ENCODE results near the gene PRMT5.

Gene PRMT5

DNA sequence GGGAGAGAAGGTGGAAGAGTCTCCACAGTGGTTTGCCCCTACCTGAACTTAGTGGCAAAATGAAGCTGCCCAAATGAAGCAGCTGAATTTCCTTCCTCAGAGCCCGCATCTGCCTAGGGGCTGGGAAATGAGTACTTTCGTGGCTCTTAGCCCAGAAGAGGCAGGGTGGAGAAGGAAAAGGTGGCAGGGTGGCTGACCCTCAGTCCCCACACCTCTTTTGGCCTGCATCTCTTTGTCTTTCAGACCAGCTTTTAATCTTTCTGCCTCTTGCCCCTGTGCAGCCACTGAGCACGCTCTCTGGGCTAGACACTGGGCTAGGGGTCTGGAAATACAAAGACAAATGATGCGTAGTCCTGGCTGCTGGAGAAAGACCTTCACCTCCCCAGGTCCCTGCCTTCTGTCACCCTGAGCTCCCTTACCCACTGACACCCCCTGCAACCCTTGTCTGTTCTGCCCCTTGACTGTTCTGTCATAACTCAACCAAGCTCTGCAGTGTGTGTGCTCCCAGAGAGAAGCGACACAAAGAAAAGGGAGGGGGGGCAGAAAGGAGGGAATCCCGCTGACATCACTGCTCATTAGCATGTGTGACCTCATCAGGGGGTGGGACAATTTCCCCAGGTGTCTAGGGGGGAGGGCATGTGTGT, 46.5 kb downstream of the PRMT5 start:
- DNase-seq (ENCODE audit: extremely low spot score, insufficient read length, low read depth) (no peak), FAIRE-seq (no peak)

DNA sequence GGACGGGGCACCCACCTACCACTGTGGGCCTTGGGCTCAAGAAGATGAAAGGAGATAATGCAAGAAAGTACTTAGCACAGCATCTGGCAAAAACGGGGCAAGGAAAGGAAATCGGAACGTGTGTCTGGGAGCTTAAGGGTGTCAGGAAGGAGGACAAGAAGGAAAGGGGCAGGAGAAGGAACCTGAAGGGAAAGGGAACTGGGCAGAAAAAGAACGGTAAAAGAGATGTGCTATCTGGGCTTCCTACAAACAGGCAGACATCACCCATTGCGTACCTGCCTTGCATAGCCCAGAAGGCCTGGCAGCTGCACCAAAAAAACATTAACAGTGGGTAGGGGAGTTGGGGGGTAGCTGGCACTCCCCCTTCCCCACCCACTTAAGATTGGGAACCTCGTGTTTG, 47.1 kb downstream of the PRMT5 start:
- no peak for DNase-seq (ENCODE audit: extremely low spot score, insufficient read length, low read depth)
- no peak for FAIRE-seq

DNA sequence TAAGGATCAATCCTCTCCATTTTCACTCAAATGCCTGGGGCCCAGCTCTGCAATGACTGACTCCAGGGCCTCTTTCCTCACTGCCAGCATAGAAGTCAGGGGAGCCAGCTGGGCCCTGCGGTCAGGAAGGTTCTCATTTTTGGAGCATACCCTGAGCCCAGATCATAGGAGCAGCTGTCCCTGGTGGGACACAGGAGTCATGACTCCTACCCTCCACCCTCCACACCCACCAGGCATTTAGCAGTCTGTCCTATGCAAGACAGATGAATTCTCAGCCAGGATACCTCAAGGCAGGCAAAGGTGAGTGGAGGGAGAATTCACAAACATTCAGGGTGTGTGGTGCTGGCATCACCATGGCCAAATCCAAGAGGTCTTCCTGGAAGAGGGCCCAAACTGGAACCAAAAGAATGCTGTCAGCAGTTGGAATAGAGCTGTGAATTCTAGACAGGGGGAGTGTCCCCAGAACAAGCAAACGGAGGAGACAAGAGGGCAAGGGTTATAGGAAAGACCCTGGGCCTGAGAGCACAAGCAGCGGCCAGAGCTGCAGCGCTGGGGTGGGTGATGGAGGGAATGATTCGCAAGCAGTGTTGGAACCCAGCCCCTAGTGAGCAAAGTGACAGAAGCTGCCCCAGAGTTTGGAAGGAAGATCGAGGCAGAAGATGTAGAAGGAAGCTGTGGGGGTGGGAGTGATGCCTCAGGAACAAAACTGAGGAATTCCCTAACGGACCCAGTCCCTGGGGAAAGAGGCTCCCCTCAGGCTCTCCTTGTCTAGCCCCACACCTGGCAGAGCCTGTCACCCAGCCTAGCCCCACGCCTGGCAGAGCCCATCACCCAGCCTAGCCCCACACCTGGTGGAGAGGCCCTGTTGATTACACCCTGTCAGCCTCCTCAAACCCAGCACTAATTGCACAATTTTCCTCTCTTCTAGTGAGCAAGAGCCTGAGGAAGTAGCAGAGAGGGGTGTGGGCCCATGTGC, 50.6 kb downstream of the PRMT5 start:
- FAIRE-seq: no peak
- no peak for DNase-seq (ENCODE audit: extremely low spot score, insufficient read length, low read depth)

DNA sequence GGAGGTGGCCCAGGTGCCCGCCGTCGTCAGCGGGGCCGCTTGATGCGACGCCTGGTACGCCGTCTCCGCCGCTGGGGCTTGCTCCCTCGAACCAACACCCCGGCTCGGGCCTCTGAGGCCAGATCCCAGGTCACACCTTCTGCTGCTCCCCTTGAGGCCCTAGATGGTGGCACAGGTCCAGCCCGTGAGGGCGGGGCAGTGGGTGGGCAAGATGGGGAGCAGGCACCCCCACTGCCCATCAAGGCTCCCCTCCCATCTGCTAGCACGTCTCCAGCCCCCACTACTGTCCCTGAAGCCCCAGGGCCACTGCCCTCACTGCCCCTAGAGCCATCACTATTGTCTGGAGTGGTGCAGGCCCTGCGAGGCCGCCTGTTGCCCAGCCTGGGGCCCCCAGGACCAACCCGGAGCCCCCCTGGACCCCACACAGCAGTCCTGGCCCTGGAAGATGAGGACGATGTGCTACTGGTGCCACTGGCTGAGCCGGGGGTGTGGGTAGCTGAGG, 52.1 kb downstream of the PRMT5 start:
- DNase-seq (ENCODE audit: extremely low spot score, insufficient read length, low read depth) (no peak), FAIRE-seq (no peak)

DNA sequence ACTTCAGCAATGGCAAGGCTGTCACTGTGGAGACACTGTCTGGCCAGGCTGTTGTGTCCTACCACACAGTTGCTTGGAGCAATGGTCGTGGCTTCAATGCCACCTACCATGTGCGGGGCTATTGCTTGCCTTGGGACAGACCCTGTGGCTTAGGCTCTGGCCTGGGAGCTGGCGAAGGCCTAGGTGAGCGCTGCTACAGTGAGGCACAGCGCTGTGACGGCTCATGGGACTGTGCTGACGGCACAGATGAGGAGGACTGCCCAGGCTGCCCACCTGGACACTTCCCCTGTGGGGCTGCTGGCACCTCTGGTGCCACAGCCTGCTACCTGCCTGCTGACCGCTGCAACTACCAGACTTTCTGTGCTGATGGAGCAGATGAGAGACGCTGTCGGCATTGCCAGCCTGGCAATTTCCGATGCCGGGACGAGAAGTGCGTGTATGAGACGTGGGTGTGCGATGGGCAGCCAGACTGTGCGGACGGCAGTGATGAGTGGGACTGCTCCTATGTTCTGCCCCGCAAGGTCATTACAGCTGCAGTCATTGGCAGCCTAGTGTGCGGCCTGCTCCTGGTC, 53.3 kb downstream of the PRMT5 start:
- FAIRE-seq: no peak
- DNase-seq (ENCODE audit: extremely low spot score, insufficient read length, low read depth): no peak

DNA sequence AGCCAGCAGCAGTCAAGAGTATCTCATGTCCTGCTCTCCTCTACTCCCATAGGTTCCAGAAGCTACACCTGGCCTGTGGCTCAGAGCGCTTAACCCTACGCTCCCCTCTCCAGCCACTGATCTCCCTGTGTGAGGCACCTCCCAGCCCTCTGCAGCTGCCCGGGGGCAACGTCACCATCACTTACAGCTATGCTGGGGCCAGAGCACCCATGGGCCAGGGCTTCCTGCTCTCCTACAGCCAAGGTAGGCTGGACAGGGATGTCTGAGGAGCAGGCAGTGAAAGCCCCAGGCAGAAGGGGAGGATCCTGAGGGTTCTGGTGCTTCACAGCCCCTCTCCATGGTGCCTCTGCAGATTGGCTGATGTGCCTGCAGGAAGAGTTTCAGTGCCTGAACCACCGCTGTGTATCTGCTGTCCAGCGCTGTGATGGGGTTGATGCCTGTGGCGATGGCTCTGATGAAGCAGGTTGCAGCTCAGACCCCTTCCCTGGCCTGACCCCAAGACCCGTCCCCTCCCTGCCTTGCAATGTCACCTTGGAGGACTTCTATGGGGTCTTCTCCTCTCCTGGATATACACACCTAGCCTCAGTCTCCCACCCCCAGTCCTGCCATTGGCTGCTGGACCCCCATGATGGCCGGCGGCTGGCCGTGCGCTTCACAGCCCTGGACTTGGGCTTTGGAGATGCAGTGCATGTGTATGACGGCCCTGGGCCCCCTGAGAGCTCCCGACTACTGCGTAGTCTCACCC, 54.0 kb downstream of the PRMT5 start:
- FAIRE-seq: no peak
- DNase-seq (ENCODE audit: extremely low spot score, insufficient read length, low read depth): no peak

DNA sequence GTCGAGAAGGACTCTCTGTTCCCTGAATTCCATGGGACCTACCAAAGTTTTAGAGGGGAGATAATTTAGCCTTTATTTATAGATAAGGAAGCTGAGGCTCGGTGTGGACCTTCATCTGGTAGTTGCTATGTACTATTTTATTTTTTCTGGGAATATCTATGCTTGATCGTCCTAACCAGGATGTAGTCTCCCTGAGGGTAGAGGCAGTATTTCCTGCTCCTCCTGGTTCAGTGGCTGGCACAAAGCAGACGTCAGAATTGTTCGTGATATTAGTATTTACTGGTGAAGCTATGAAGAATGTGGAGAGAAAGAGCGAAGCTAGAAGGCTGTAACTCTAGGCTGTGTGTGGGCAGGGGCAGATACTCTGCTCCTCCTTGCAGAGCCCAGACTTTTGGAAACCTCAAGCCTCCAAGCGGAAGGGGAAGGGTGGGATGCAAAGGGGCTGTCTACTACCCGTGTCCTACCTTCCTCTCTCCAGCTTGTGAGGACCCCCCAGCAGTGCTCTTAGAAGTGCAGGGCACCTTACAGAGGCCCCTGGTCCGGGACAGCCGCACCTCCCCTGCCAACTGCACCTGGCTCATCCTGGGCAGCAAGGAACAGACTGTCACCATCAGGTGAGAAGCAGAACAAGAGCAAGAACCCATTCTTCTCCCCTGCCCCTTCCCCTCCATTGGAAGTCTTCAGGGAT, 56.2 kb downstream of the PRMT5 start:
- no peak for FAIRE-seq

DNA sequence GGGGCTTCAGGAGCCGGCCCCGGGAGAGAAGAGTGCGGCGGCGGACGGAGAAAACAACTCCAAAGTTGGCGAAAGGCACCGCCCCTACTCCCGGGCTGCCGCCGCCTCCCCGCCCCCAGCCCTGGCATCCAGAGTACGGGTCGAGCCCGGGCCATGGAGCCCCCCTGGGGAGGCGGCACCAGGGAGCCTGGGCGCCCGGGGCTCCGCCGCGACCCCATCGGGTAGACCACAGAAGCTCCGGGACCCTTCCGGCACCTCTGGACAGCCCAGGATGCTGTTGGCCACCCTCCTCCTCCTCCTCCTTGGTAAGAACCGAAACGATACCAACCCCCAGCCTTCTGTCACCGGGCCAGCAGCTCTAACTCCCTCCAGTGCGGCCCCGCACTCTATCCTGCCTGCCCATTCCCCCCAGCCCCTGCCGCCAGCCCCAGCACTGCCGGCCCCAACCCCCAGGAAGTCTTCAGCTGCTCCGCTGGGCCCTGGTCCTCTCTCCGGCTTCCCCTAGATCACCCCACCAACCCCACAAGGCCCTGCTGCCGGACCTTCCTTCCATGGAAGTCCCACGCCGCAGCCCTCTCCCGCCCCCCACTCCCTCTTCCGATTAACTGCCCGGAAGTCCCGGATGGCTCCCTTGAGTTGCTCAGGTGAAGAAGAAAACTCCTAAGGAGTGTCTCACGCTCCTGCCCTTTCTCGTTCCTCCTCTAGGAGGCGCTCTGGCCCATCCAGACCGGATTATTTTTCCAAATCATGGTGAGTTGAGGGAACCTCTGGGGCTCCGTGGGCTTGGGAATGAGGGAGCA, 56.9 kb downstream of the PRMT5 start:
- peak; percentile 73 for FAIRE-seq
- no peak for DNase-seq (ENCODE audit: extremely low spot score, insufficient read length, low read depth)

More for the DNA sequence above, 56.2 kb downstream of the PRMT5 start:
- no peak for DNase-seq (ENCODE audit: extremely low spot score, insufficient read length, low read depth)

DNA sequence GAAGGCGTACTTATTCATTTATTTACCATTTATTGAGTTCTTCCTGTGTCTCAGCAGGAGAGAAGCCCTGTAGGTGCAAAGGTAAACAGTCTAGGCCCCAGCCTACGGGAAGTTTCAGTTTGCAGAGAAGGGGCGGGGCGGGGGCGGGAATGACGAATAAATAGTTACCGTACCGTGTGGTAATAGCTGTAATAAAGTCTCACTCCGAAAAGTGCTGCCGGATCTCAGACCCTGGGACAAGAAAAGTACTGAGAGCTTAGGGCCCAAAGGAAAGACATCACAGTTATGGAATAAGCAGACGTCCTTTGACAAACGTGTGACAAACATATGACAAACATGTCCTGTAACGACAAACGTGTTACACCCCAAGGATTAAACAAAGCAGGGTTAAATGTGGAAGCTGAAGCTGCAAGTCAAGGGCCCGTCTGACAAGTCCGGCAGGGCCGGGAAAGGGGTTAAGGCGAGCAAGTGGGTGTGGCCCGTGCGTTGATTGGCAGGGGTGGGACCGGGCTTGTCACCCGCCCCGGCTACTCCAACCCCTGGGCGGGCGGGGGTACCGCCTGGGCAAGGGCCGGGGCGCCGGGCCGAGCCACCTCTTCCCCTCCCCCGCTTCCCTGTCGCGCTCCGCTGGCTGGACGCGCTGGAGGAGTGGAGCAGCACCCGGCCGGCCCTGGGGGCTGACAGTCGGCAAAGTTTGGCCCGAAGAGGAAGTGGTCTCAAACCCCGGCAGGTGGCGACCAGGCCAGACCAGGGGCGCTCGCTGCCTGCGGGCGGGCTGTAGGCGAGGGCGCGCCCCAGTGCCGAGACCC, 57.7 kb downstream of the PRMT5 start, which contains the start of gene LRP10:
Gene LRP10, plus strand, starts transcription at position 517 of the 809 bp plus-strand sequence. CDS start 564 bp downstream, outside the sequence.
- FAIRE-seq (peak; percentile 68), DNase-seq (ENCODE audit: extremely low spot score, insufficient read length, low read depth) (peak; percentile 59)

DNA sequence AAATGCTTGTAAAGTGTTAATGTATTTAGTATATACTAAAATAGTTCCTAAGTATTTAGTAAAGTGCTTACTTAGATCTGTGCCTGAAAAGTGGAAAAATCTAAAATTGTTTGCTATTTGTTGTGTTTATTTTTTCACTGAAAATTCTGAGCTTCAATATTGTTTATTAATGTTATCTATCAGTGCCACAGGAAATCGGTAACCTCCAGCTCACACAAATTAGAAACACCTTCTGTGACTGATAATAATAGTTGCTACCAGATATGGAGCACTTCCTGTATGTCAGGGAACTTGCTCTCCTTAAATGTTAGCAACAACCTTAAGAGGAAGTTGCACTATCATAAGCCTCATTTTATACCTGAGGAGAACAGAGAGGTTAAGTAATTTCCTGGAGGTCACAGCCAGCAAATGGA, 58.4 kb downstream of the PRMT5 start:
- FAIRE-seq (no peak), DNase-seq (ENCODE audit: extremely low spot score, insufficient read length, low read depth) (no peak)
